Epithelial cell of proximal tubule (primary cell): Measurements from ENCODE around the gene DUSP22. TPM values are rescaled to one million over a fixed set of nuclear protein-coding genes. Genes with fewer than 3 reads are reported as not detected.

Source experiments
- DNase-seq: peaks from one replicate; pipeline ENCODE4 v3.0.0-alpha.2; 2011; ENCODE audit warnings: low read depth
- H3K4me3 ChIP-seq: 2 replicates; pipeline ENCODE4 v1.5.1; 2011; ENCODE audit warnings: low read depth, mild to moderate bottlenecking, low read length
- CTCF ChIP-seq: conservative IDR thresholded peaks from 2 replicates; pipeline ENCODE4 v1.5.1; 2012; ENCODE audit warnings: low read depth, mild to moderate bottlenecking, low read length
- total RNA-seq: library from RNA; depleted of rRNA; stranded (reverse); fragments of >200 nt; gene quantifications from 2 replicates; pipeline ENCODE4 v1.2.3, GENCODE V29; 2015

DUSP22 gene
- total RNA-seq, 1 donor from 2014 or later: 25.3 TPM

- peak overlapping the region; percentile 72 for H3K4me3 ChIP-seq
- peak; percentile 18 for DNase-seq
- no peak for TF ChIP-seq CTCF
Measured at GRCh38 chr6:292506-293192, 362 bp downstream of the DUSP22 start.

GRCh38 chr6:293193-294174, 1.2 kb downstream of the DUSP22 start:
- peak; percentile 9 for DNase-seq
- TF ChIP-seq CTCF: no peak
- peak overlapping the region; percentile 72 for H3K4me3 ChIP-seq

- no peak for DNase-seq
Measured at GRCh38 chr6:294656-295565, 2.6 kb downstream of the DUSP22 start.

GRCh38 chr6:296151-297122, 4.2 kb downstream of the DUSP22 start:
- TF ChIP-seq CTCF: no peak
- H3K4me3 ChIP-seq: no peak overlapping the region
- DNase-seq: no peak

More at GRCh38 chr6:294656-295565, 2.6 kb downstream of the DUSP22 start:
- TF ChIP-seq CTCF: no peak
- H3K4me3 ChIP-seq: no peak overlapping the region

GRCh38 chr6:297571-298232, 5.4 kb downstream of the DUSP22 start:
- DNase-seq: no peak
- no peak for TF ChIP-seq CTCF
- no peak overlapping the region for H3K4me3 ChIP-seq
